HG03571 (cell line): Measurements from ENCODE around the gene P2RX7.
"Not testable (repeated sequence)": the region's sequence is repeated elsewhere in the genome, so short reads cannot be mapped to it uniquely, and the experiment has no call there.

Experiments used
- ATAC-seq: cut with Tn5 transposase; IDR thresholded peaks from one replicate; pipeline ENCODE4 v1.9.1; 2021; ENCODE audit not compliant: unreplicated experiment

The P2RX7 gene

GRCh38 chr12:121226871-121227270 is 94.2 kb downstream of the P2RX7 start:
- ATAC-seq = not testable (repeated sequence)

DNA sequence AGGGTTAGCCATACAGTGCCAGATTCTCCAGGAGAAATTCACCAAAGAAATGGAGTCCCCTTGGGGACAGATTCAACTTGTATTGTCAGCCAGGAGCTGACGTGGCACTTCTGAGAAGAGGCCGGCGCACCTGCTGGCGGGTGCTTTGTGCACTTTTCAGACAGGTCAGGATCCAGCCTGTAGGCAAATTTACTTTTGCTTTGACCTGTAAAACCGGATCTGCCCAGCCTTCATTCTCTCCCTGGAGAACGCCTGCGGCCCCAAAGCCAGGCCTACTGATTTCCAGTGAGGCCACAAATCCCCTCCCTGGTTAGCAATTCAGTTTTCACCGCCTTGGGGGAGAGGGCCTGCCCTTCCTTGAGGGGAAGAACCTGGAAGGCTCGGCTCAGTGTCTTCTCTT is 94.6 kb downstream of the P2RX7 start:
- peak; percentile 47 for ATAC-seq

- no peak for ATAC-seq
These were observed 96.4 kb downstream of the P2RX7 start for GRCh38 chr12:121228919-121229665.

- ATAC-seq = not testable (repeated sequence)
These were observed 97.3 kb downstream of the P2RX7 start for GRCh38 chr12:121229826-121230537.

- no peak for ATAC-seq
These were observed 97.8 kb downstream of the P2RX7 start for GRCh38 chr12:121230538-121230907.

GRCh38 chr12:121232163-121232562 is 99.5 kb downstream of the P2RX7 start:
- ATAC-seq = no peak

DNA sequence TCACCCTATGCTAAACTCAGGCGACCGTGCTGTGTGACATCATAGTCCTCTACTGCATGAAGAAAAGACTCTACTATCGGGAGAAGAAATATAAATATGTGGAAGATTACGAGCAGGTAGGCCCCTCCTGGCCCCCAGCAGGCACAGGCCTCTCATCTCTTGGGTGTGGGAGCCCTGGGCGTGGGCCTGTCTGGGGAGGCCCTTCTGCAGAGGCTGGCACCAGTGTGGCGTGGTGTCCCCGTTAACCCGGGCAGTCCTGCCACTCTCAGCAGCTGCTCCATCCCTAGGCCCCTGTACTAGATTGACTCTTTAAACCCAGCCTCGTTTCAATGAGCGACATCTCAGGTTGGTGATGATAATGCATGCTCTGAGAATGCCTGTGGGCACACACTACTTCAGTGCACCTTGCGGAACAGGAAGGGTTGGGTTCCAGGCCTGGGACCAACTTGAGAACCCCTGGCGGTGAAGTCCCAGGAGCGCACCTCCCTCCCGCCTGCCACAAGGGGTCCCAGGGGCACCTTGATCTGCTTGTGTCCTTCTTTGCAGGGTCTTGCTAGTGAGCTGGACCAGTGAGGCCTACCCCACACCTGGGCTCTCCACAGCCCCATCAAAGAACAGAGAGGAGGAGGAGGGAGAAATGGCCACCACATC is 100.4 kb downstream of the P2RX7 start:
- ATAC-seq = no peak

DNA sequence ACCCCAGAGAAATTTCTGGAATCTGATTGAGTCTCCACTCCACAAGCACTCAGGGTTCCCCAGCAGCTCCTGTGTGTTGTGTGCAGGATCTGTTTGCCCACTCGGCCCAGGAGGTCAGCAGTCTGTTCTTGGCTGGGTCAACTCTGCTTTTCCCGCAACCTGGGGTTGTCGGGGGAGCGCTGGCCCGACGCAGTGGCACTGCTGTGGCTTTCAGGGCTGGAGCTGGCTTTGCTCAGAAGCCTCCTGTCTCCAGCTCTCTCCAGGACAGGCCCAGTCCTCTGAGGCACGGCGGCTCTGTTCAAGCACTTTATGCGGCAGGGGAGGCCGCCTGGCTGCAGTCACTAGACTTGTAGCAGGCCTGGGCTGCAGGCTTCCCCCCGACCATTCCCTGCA is 100.9 kb downstream of the P2RX7 start:
- no peak for ATAC-seq

DNA sequence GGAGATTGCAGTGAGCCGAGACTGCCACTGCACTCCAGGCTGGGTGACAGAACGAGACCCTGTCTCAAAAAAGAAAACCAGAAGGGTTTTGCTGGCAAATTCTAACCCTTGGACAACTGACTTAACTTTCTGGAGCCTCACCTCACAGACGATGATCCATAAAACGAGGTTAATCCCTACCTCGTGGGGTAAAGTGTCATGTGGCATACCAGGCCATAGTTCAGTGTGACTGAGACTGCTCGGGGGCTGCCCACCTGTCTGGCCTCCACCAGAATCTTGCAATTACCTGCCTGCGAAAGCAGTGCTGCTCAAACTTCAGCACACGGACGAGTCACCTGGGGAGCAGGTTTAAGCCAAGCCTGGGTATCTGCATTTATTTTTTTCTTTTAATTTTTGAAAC is 104.1 kb downstream of the P2RX7 start:
- ATAC-seq = no peak

DNA sequence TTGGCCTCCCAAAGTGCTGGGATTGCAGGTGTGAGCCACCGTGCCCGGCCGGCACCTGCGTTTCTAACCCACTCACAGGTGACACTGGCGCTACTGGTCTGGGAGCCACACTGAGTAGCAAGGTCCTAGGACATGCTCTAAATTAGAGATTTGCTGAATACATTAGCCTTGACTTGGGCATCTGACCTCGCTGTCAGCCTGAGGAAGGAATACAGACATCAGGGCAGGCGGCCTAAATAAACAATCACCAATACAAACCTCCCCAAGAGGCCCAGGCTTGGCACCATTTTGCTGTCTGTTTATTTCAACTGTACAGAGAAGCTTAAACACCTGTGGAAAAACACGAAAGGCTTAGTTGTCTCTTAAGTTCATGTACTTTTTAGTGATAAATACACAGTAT is 104.7 kb downstream of the P2RX7 start:
- ATAC-seq = no peak
